Motor neuron (in vitro differentiated cells): ENCODE data around the gene UBAC1. TPM values are rescaled to one million over a fixed set of nuclear protein-coding genes. Genes with fewer than 3 reads are reported as not detected.

Experiments used
- ATAC-seq, 8 experiments: fragments of 200-7000 bp; cut with Tn5 transposase; replicated peaks in 6 of 8; 2 replicates each; pipeline ENCODE4 v1.8.0; 2021; ENCODE audit warnings: mild to moderate bottlenecking in 8 of 8, moderate library complexity in 8 of 8
- H3K27ac ChIP-seq, 2 donors: fragments of 250-450 bp; sonication (Bioruptor Pico); 2 replicates each; pipeline ENCODE4 v1.9.0; 2021; ENCODE audit warnings: antibody characterized with exemption in 2 of 2, mild to moderate bottlenecking in 2 of 2, moderate library complexity in 1 of 2
- H3K4me1 ChIP-seq, 2 donors: fragments of 250-450 bp; sonication (Bioruptor Pico); replicated peaks in 1 of 2; 2 replicates each; pipeline ENCODE4 v1.6.1; 2021; ENCODE audit warnings: antibody characterized with exemption in 2 of 2, mild to moderate bottlenecking in 2 of 2, moderate library complexity in 1 of 2
- H3K4me3 ChIP-seq, 5 donors: fragments of 250-450 bp; sonication (Bioruptor Pico); 2 replicates each; pipeline ENCODE4 v1.9.0; 2021; ENCODE audit warnings: antibody characterized with exemption in 5 of 5, mild to moderate bottlenecking in 5 of 5, moderate library complexity in 4 of 5
- WGBS, 10 experiments: fragments of 450-650 bp; shearing (Covaris generic); methylation state at CpG; one replicate each; pipeline ENCODE4 v1.0.0; 2022; 5-methylcytosine and 5-hydroxymethylcytosine counted together
- in situ Hi-C, 9 experiments: fragments of 400-800 bp; cut with MboI; loops; one replicate each; pipeline ENCODE4 v1.15.0; 2021; ENCODE audit warnings: low sequenced_read_pairs in 9 of 9, low pct_unique_long_range_greater_than_20kb in 2 of 9; ENCODE audit not compliant: unreplicated experiment in 9 of 9
- total RNA-seq, 8 experiments: library from RNA; unstranded; fragments of 300-600 nt; gene quantifications; 2 replicates each; pipeline versions ENCODE4 v1.2.3 to v1.2.4, GENCODE V29; 2022

Gene UBAC1
- total RNA-seq, 8 experiments from 2014 or later, result 23.2 to 41.9 (median 29.5) TPM

DNA sequence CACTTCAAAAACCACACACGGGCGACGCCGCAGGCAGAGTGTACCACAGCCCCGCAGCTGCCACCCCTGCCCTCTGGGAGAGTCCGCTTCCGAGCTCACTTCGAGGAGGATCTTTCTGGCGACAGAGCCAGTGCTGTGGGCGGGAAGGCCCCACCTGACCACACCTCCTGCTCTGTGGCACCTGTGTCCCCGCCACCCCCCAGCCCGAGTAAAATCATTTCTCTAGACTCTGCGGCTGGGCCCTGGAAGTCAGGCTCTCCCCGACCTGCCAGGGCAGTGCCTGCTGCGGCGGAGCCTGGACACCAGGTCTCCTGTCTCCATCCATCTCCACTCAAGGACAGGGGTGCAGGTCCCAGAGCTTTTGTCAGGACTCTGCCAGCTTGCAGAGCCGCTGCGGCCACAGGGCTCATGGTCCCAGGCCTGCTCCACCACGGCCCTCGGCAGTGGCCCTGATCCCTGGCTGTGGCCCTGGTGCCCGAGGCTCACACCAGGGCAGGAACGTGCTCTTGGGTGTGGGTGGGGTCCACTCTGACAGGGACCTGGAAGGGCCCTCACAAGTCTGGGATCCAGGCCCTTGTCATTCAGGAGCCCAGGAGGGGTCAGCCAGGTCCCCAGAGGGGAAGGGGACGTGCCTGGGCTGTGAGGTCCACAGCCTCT, 33.0 kb downstream of the UBAC1 start:
- H3K27ac ChIP-seq, result no peak overlapping the region

DNA sequence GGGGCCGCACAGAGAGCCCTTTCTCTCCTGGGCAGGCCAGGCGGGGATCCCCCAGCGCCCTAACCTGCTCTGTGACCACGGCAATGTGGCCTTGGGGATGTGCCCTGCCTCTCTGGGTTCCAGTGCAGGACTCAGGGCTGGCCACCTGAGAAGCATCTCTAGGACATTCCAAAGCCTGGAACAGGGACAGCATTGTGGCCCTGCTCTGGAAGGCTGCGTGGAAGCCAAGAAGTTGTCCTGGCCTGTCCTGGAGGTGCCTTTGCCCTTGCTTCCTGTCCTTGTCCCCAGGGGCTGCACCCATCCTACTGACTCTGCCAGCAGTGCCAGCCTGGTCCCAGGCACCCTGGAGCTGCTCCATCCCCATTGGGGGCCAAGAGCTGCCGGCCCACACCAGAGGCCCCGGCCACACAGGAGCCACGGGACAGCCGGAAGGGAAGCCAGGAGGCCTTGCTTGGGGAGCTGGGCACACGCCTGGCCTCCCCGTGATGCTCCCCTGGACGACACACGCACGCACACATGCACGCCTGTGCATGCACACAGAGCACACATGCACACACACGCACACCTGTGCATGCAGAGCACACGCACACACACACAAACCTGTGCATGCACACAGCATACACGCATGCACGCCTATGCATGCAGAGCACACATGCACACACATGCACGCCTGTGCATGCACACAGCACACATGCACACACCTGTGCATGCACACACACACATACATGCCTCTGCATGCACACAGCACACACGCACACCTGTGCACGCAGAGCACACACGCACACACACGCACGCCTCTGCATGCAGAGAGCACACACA, 33.8 kb downstream of the UBAC1 start:
- ATAC-seq, result peak in 1 of 8 experiments; percentile 6

More for the DNA sequence above, 33.0 kb downstream of the UBAC1 start:
- WGBS, 10 experiments, result 60 to 100% (median 94%) methylated on average over 1 to 4 of the region's 23 CpGs; no CpG with 5 or more reads in 6 of the 10 experiments
- H3K4me1 ChIP-seq, result no peaks in the 10 kb centered on the region
- no peak overlapping the region for H3K4me3 ChIP-seq
- in situ Hi-C loops, result loop anchor here in 1 of 9 experiments (25.0 kb wide), 1 partner anchor 316 kb away; a partner anchor contains a TSS
- ATAC-seq, result no peak

DNA sequence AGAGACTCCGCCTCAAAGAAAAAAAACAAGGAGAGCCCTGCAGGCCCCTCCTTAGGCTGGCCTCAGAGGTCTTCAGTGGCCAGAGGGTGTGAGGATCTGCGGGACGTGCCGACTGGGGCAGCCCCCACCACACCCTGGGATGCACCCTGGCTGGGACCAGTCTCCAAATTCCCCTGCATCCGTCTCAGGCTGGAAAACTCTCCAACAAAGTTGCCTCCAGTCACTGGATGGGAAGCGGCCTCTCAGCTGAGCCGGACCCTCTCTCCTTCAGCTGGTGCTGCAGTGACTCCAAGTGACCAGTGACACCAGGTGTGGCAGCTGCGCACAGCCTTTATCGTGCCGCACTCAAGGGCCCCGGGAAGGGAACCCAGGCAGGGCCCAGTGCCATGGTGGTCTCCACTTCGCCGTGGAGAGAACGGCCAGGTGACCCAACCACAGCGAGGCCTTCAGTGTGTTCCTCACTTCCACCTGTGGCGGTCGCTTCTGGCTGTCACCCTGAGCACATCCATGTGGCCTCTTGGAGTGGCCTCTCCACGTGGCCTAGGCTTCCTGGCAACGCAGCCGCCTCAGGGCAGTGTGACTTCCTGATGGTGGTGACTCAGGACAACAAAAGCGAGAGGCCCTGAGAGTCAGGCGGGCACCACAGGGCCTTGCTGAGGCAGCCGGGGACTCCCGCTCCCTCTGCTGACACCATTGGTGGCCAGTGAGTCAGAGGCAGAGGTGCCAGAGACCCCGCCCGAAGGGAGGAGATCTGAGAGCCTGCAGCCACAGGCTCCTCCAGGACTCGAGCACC, 34.6 kb downstream of the UBAC1 start:
- peak in 7 of 8 experiments; percentile 29 to 97 (median 83) for ATAC-seq
- H3K4me1 ChIP-seq, result no peaks in the 10 kb centered on the region
- H3K4me3 ChIP-seq, result no peak overlapping the region
- no peak overlapping the region for H3K27ac ChIP-seq
- in situ Hi-C loops, result loop anchor here in 1 of 9 experiments (25.0 kb wide), 1 partner anchor 314 kb away; a partner anchor contains a TSS
- WGBS, 10 experiments, result 63 to 90% (median 78%) methylated on average over 2 to 8 of the region's 27 CpGs; no CpG with 5 or more reads in 6 of the 10 experiments

More for the DNA sequence above, 33.8 kb downstream of the UBAC1 start:
- in situ Hi-C loops, result loop anchor here in 1 of 9 experiments (25.0 kb wide), 1 partner anchor 315 kb away; a partner anchor contains a TSS
- no peak overlapping the region for H3K27ac ChIP-seq
- H3K4me3 ChIP-seq, result no peak overlapping the region
- 80 to 100% (median 94%) methylated on average over 1 to 8 of the region's 25 CpGs; no CpG with 5 or more reads in 4 of the 10 experiments for WGBS, 10 experiments
- no peaks in the 10 kb centered on the region for H3K4me1 ChIP-seq

DNA sequence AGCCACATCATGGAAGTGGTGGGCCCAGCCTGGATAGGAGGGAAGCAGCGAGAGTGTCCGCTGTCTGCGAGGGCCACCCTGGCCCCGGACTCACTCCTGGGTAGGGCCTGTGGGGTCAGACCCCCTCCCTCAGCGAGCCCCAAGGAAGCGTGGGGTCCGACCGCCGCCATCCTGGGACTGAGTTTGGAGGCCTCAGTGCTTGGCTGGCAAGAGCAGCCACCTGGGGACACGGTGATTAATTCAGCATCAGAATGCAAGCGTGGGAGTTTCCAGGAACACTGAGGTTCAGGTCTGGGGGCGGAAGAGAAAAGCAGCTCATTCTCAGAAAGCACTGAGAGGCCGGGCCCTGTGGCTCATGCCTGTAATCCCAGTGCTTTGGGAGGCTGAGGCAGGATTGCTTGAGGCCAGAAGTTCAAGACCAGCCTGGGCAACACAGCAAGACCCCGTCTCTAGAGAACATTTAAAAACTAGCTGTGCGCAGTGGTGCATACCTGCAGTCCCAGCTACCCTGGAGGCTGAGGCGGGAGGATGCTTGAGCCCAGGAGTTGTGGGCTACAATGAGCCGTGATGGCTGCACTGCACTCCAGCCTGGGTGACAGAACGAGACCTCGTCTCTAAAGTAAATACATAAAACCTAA, 35.6 kb downstream of the UBAC1 start:
- Histone ChIP-seq H3K27ac (no peak overlapping the region), H3K4me1 (no peaks in the 10 kb centered on the region), H3K4me3 (no peak overlapping the region)
- in situ Hi-C loops, result loop anchor here in 1 of 9 experiments (25.0 kb wide), 1 partner anchor 313 kb away; a partner anchor contains a TSS
- WGBS, 10 experiments, result 60 to 100% (median 92%) methylated on average over 2 to 10 of the region's 19 CpGs; no CpG with 5 or more reads in 4 of the 10 experiments
- ATAC-seq, result no peak

DNA sequence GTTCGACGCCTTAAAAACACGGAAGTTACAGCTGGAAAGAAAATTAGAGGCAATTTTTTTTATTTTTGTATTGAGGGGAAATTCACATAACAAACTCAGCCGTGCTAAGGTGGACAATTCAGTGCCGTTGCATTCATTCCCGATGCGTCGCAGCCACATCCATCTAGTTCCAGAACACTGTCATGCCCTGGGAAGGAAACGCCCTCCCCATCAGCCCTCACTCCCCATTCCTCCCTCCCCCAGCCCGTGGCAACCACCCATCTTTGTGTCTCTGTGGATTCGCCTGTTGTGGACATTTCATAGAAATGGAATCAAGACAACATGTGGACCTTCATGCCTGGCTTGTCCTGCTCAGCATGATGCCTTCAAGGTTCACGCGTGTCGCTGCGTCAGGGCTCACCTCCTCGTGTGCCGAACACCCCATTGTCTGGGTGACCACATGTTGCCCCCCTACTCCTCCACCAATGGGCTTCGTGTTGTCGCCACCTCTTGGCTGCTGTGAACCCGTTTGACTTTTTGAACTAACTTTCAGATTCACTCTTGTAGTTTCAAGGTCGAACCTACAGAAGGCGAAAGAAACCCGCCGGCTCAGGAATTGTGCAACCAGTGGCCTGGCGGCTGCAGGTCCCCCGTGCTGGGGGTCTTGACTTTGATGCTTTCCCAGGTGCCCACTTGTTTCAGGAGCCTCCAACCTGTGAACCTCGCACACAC, 36.4 kb downstream of the UBAC1 start:
- ATAC-seq, result no peak
- Histone ChIP-seq H3K4me3 (no peak overlapping the region), H3K4me1 (no peaks in the 10 kb centered on the region), H3K27ac (no peak overlapping the region)
- WGBS, 10 experiments, result 10 to 91% (median 80%) methylated on average over 2 to 15 of the region's 27 CpGs; no CpG with 5 or more reads in 3 of the 10 experiments
- in situ Hi-C loops, result loop anchor here in 1 of 9 experiments (25.0 kb wide), 1 partner anchor 312 kb away; a partner anchor contains a TSS

DNA sequence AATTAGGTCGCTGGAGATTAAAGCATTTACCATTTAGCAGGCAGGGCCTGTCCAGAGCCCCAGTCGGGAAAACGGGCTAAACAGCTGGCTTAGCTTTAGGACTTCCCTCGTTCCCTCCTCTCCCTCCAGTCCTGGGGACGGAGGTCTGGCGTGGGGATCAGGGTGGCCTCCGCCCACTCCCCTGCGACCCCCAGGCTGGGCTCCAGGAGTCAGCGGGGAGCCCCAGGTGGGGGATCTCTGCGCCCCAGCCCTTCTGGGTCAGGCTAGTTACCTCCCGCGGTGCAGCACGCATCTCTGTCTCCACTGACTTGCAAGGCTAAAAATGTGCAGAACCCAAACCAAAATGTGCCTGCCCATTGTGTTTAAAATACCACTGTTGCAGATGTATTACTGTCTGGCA, 37.7 kb downstream of the UBAC1 start:
- Histone ChIP-seq H3K27ac (no peak overlapping the region), H3K4me3 (no peak overlapping the region), H3K4me1 (no peaks in the 10 kb centered on the region)
- in situ Hi-C loops, result no loop called here
- 83 to 100% (median 92%) methylated on average over 1 to 4 of the region's 13 CpGs; no CpG with 5 or more reads in 3 of the 10 experiments for WGBS, 10 experiments
- no peak for ATAC-seq

DNA sequence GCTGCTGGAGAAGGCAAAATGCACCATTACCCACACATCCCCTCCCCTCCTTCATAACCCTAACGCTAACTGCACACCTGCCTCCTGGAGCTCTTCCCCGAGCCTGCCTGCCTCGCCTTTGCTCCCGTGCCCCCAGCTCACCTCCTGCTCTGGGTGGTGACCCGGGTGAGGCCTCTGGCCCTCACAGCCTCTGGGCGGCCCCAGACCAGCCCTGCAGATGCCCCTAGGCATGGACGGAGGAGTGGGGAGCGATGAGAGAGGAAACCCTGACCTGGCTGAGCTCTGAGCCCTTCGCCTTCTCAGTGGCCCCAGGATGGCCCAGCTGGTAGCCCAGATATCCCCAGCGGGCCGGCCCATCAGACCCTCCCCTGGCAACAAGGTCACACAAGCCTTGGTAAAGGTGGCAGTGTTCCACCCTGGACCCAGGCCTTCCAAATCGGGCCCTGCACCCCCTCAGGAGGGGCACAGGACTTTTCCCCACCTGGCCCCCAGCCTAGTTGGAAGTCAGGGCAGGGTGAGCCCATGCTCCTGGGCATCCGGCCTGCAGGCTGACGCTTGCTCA, 39.3 kb downstream of the UBAC1 start:
- no peaks in the 10 kb centered on the region for H3K4me1 ChIP-seq
- no peak overlapping the region for H3K4me3 ChIP-seq
- H3K27ac ChIP-seq, result no peak overlapping the region
- no peak for ATAC-seq
- 90 to 100% (median 97%) methylated on average over 1 to 7 of the region's 14 CpGs; no CpG with 5 or more reads in 6 of the 10 experiments for WGBS, 10 experiments
- in situ Hi-C loops, result no loop called here

DNA sequence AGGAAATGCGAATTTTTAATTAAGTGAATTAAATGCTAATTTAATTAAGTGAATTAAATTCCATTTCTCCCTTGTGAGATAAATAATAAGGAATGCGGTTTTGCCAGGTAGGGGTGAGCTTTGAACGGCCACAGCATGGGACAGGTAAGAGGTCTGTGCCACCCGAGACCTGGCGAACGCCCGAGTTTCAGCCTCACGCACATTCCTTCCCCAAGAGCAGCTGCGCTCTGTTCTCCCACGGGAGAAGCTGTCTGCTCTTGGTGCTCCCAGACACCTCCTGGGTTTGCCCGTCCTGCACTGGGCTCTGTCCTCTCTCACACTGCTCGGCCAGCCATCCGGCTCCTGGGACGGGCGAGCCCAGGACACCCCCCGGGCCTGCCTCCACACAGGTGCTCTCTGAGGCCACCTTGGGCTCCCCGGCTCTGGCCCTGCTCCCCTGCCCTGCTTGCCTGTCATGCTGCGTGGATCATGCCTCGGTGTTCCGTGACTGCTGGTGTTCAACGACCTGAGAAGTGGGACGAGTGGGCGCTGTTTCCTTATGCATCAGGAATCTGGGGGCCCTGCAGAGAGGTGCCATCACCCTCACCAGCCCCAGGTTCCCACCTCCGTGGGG, 40.1 kb downstream of the UBAC1 start:
- WGBS, 10 experiments, result 61 to 100% (median 80%) methylated on average over 2 to 10 of the region's 24 CpGs; no CpG with 5 or more reads in 4 of the 10 experiments
- Histone ChIP-seq H3K27ac (no peak overlapping the region), H3K4me1 (no peaks in the 10 kb centered on the region), H3K4me3 (no peak overlapping the region)
- in situ Hi-C loops, result no loop called here
- no peak for ATAC-seq

DNA sequence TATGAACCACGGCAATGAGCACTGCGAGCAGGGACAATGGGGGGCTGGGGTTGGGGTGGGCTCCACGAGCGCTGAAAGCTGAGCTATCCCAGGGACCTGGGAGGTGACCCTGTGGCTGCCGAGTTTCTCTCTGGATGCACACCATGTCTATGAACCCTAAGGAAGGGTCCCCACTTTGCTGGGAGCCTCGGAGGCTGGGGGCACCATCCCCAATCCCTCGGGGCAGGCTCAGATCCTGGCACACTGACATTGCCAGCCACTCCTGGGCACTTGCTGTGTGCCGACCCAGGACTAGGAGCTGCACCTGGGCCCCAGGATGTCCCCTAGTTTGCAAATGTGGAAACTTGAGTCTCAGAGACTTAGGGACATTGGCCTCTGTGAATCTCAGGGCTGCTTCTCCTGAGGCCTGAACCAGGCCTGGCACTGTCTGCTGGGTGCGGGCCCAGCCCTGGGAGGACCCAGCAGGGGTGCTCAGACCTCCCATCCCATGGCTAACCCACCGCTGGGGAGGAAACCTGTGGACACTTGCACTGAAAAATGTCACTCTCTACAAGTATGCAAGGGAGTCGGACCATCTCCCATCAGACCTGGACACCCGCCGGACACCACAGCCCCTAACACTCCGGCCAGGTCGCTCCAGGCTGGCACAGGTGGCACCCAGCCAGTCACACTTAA, 40.8 kb downstream of the UBAC1 start:
- no peaks in the 10 kb centered on the region for H3K4me1 ChIP-seq
- in situ Hi-C loops, result no loop called here
- no peak overlapping the region for H3K4me3 ChIP-seq
- ATAC-seq, result no peak
- no peak overlapping the region for H3K27ac ChIP-seq
- 93 to 100% (median 97%) methylated on average over 1 to 5 of the region's 15 CpGs; no CpG with 5 or more reads in 6 of the 10 experiments for WGBS, 10 experiments

DNA sequence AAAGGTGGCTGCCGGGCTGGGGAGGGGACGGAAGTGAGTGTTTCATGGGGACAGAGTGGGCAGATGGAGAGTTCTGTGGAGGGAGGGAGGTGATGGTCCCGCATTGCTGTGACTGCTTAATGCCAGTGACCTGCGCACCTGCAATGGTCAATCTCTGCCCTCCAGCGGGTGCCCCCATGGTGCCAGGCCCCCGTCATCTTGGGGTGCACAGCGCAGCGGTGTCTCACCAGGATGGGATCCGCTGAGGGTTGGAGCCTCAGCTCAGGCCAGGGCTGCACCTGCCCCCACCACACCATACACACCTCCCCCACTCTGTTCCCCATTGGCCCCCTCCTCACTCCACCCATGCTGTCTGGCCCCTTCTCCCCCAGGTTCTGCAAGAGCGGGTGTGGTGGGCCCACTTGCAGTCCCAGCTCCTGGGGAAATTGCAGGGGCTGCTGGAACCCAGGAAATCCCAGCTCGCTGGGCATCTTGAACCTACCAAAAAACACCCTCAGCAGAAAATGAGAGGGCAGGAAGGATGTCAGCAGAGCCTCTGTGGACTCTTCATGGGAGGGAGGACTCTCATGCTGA, 41.8 kb downstream of the UBAC1 start:
- in situ Hi-C loops, result no loop called here
- Histone ChIP-seq H3K27ac (no peak overlapping the region), H3K4me1 (no peaks in the 10 kb centered on the region), H3K4me3 (no peak overlapping the region)
- no peak for ATAC-seq
- 95 to 100% (median 100%) methylated on average over 1 to 7 of the region's 11 CpGs; no CpG with 5 or more reads in 6 of the 10 experiments for WGBS, 10 experiments
